Right cardiac atrium (tissue), 5 donors: Measurements from ENCODE around the gene FIBCD1. TPM values are rescaled to one million over a fixed set of nuclear protein-coding genes. Genes with fewer than 3 reads are reported as not detected.

Experiments used
- ATAC-seq, 2 donors: fragments of 200-7000 bp; cut with Tn5 transposase; one replicate each; pipeline versions ENCODE4 v1.8.0 to v1.9.1; 2020; ENCODE audit warnings: moderate library complexity in 2 of 2, mild to moderate bottlenecking in 1 of 2
- DNase-seq, 3 donors: peaks; one replicate each; pipeline ENCODE4 v3.0.0-alpha.2; 2020
- H3K27ac ChIP-seq: one replicate; pipeline ENCODE4 v1.5.1; 2013; ENCODE audit warnings: mild to moderate bottlenecking, low read length, control low read depth, moderate library complexity
- H3K27me3 ChIP-seq: one replicate; pipeline ENCODE4 v1.6.1; 2013; ENCODE audit not compliant: control insufficient read depth, insufficient read depth
- H3K4me1 ChIP-seq: one replicate; pipeline ENCODE4 v1.6.1; 2013; ENCODE audit warnings: low read length; ENCODE audit not compliant: control insufficient read depth, insufficient read depth
- H3K4me3 ChIP-seq: one replicate; pipeline ENCODE4 v1.5.1; 2013; ENCODE audit warnings: low read length, control low read depth
- H3K9me3 ChIP-seq: one replicate; pipeline ENCODE4 v1.6.1; 2013; ENCODE audit warnings: low read length; ENCODE audit not compliant: control insufficient read depth
- WGBS: extraction: QIAGEN DNeasy Blood & Tissue Kit; methylation state at CpG from one replicate; pipeline ENCODE4 v1.1.7; 2013; 5-methylcytosine and 5-hydroxymethylcytosine counted together
- intact Hi-C, 4 donors: fragments of 100-400 bp; cut with DNase I; formaldehyde crosslinking; loops; one replicate each; pipeline versions ENCODE4 v1.11.0 to v1.14.0; 2022 to 2023
- polyA plus RNA-seq: library from polyadenylated mRNA; stranded (reverse); fragments of 200-250 nt; gene quantifications from one replicate; pipeline ENCODE4 v1.2.3, GENCODE V29; 2013
- total RNA-seq, 4 donors: library from RNA; stranded (reverse); fragmentation: NEBNext Ultra II Directional; extraction: Animal tissue kit (Norgen Biotek cat#: 25700); gene quantifications; one replicate each; pipeline ENCODE4 v1.2.1, GENCODE V29; 2021
- donor health status: healthy with polysubstance abuse.
- donor health status: DM: no; HTN: yes; CAD: no.
- donor health status: DM: no; HTN: no; CAD: no.
- donor health status: DM: no; HTN: yes; CAD: no; lungs with severe emphysema.
- donor health status: DM: yes; HTN: yes; CAD: no.

FIBCD1 gene
- total and polyA plus RNA-seq, 5 donors: 0.20 to 2.2 (median 0.46) TPM

DNA sequence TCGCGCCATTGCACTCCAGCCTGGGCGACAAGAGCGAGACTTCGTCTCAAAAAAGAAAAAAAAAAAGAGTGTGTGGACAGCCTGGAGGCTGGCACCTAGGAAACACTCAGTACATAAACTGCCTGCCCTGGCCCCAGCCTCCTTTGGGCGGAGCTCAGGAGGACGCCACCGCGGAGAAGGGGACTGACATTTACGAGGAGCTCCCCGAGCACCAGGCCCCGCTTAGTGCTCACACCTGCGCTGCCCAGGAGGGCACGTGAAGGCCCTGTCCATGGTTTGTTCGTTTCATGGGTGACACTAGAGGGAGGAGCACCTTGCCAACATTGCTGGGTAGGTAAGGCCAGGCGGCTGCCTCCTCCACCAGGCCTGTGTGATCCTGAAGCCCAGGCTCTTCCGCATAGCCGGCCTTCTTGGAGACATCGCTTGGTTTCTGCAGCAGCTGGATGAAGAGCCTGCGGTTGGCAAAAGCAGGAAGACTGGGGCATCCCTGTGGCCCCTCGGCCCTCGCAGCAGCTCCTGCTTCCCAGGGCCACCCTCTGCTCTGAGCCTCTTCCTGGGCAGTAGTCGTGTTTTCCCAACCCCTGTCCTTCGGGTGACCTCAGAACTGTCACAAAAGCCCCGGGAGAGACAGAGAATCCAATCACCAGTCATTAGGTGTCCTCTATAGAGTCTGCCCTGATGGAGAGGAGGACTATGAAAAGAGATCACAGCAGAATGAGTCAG, 43.8 kb upstream of the FIBCD1 start:
- H3K27ac ChIP-seq: no peak overlapping the region
- H3K27me3 ChIP-seq: no peaks in the 10 kb centered on the region
- no peaks in the 10 kb centered on the region for H3K4me1 ChIP-seq
- ATAC-seq (peak; percentile 15 to 21), DNase-seq (no peak)
- 82% methylated on average over 25 of the region's 25 CpGs for WGBS
- no peaks in the 10 kb centered on the region for H3K9me3 ChIP-seq
- no peak overlapping the region for H3K4me3 ChIP-seq
- intact Hi-C loops: no loop called here

DNA sequence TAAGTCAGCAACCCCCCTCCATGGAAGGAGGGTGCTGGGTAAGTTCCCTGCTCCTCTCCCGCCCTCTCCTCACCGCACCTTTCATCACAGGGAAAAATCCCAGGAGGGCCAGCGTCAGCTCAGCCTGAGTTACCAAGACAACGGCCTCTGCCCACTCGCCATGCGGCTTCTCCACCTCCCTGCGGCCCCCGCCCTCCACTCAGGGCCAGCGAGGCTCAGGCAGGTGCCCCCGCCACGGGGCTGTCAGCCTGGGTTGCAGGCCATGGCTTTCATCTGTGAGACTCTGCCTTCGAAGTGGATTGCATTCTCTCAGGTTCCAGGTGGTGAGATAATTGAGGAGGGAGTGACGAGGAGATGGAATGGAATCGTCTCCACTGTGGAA, 42.7 kb upstream of the FIBCD1 start:
- 58% methylated on average over 14 of the region's 14 CpGs for WGBS
- H3K4me3 ChIP-seq: no peak overlapping the region
- no peak overlapping the region for H3K27ac ChIP-seq
- H3K9me3 ChIP-seq: no peaks in the 10 kb centered on the region
- no peaks in the 10 kb centered on the region for H3K27me3 ChIP-seq
- no peaks in the 10 kb centered on the region for H3K4me1 ChIP-seq
- no peak for ATAC-seq
- no peak for DNase-seq
- intact Hi-C loops: no loop called here

GRCh38 chr9:130981002-130981755, 42.1 kb upstream of the FIBCD1 start:
- Histone ChIP-seq H3K27ac (no peak overlapping the region), H3K4me1 (no peaks in the 10 kb centered on the region), H3K9me3 (no peaks in the 10 kb centered on the region), H3K27me3 (no peaks in the 10 kb centered on the region), H3K4me3 (no peak overlapping the region)
- WGBS: 69% methylated on average over 10 of the region's 10 CpGs
- ATAC-seq (no peak), DNase-seq (no peak)
- intact Hi-C loops: no loop called here

DNA sequence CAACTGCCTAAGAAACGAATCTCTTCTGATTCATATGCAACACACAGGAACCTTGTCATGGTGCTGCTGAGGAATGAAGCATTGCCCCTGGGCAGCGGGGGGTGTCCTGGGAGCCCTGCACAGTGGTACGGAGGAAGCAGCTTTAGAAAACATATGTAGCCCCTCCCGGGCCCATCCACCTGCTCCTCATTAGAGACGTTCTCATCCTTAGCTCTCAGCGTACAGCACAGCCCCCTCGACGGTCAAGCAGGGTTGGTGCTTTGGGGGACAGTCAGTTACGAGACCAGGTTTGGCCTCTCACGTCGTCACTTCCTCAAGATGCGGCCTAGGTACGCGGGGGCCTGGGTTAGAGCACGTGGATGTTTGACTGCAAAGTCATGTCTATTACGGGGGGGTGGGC, 41.5 kb upstream of the FIBCD1 start:
- WGBS: 74% methylated on average over 16 of the region's 16 CpGs
- no peak overlapping the region for H3K27ac ChIP-seq
- no peaks in the 10 kb centered on the region for H3K4me1 ChIP-seq
- H3K9me3 ChIP-seq: no peaks in the 10 kb centered on the region
- ATAC-seq (no peak), DNase-seq (no peak)
- H3K27me3 ChIP-seq: no peaks in the 10 kb centered on the region
- H3K4me3 ChIP-seq: no peak overlapping the region
- intact Hi-C loops: no loop called here

DNA sequence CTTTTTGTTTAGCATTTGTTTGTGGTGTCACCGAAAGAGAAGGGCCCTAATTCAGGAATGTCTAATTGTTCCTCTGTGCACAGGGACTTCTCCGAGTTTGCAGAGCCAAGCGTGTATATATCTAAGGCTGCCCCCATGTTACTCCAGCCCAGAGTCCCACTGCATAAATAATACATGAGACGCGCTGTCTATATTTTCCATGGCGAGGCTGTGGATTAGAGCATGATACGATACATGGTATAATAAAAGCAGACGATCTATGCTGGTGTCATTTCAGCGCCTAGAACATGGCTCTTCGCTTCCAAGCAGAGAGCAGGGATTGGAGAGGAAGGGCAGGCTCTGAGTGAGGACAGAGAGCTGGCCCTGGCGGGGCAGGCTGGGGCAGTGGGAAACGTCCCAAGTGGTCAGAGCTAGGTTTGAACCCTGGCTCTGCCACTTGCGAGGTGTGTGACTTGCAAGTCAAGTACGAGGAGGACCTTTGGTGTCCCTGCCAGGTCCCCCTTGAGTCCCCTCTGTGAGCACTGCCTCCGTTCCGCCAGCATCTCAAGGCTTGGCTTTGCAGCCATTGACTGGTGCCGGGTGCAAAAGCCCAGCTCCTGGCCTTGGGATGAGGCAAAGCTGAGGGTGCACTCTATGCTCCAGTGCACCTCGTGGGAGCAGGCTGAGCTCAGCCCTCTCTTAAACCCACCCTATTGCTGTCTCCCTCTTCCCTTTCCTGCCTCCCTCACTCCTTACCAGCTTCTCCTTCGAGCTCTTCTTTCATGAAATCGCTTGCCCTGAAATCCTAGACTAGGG, 40.7 kb upstream of the FIBCD1 start:
- Histone ChIP-seq H3K27me3 (no peaks in the 10 kb centered on the region), H3K4me3 (no peak overlapping the region), H3K4me1 (no peaks in the 10 kb centered on the region), H3K9me3 (no peaks in the 10 kb centered on the region), H3K27ac (no peak overlapping the region)
- ATAC-seq: no peak
- 85% methylated on average over 20 of the region's 20 CpGs for WGBS
- no peak for DNase-seq
- intact Hi-C loops: no loop called here

DNA sequence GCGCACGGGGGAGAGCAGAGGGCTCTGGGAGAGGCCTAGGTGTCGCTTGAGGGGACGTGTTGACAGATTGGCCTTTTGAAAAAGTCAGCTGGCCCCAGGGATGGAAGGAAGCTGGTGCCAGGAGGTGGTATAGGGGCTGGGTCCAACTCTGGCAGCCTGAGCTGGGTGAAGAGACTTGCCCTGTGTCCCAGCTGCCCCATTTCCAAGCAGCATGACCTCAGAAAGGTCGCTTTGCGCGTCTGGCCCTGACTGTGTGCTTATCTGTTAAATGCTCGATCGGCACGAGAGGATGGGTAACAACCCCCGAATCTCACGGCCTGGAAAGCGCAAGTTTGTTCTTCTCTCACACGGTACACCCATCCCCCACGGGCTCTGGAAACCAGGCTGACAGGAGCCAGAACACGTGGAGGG, 38.8 kb upstream of the FIBCD1 start:
- Histone ChIP-seq H3K4me1 (no peaks in the 10 kb centered on the region), H3K27me3 (no peaks in the 10 kb centered on the region), H3K27ac (peak overlapping the region; percentile 46), H3K4me3 (no peak overlapping the region), H3K9me3 (no peaks in the 10 kb centered on the region)
- ATAC-seq (peak; percentile 73 to 84), DNase-seq (peak in 2 of 3 donors; percentile 56 to 63)
- WGBS: 37% methylated on average over 16 of the region's 16 CpGs
- intact Hi-C loops: no loop called here

DNA sequence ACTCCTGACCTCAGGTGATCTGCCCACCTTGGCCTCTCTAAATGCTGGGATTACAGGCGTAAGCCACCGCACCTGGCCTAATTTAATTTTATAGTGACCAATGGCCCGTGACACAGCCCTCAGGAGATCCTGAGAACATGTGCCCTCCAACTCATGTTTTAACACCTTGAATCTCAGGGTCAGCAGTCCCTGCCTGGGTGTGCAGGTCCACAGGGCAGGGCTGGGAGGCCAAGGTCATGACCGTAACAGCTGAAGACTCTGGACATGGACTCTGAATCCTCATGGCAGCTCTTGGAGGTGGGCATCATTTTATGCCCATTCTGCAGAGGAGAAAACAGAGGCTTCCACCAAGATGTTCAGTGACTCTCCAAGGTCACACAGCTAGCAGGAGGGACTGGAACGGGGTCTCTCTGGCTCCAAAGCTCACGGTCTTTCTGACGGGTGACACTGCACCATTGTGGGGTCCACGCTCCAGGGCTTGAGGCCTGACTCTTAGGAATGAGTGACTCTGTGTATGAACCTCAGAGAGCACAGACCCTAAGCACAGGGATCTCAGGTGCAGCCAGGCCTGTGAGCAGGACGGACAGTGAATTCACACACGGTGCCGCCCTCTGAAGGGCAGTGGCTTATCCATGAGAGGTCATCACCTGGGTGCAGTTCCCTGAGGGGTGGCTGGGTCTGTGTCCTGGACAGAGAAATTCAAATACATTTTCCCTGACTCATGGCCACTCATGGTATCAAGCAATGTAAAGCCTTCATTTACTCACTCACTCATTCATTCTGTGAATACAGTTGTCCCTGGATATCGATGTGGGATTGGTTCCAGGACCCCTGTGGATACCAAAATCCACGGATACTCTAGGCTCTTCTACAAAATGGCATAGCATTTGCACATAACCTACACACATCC, 37.1 kb upstream of the FIBCD1 start:
- DNase-seq (no peak), ATAC-seq (no peak)
- Histone ChIP-seq H3K27me3 (no peaks in the 10 kb centered on the region), H3K9me3 (no peaks in the 10 kb centered on the region), H3K4me1 (no peaks in the 10 kb centered on the region), H3K27ac (no peak overlapping the region), H3K4me3 (no peak overlapping the region)
- WGBS: 83% methylated on average over 13 of the region's 13 CpGs
- intact Hi-C loops: no loop called here

GRCh38 chr9:130975156-130975555, 36.1 kb upstream of the FIBCD1 start:
- H3K9me3 ChIP-seq: no peaks in the 10 kb centered on the region
- DNase-seq (no peak), ATAC-seq (no peak)
- H3K4me1 ChIP-seq: no peaks in the 10 kb centered on the region
- no peaks in the 10 kb centered on the region for H3K27me3 ChIP-seq
- intact Hi-C loops: no loop called here
- WGBS: 93% methylated on average over 5 of the region's 5 CpGs
- no peak overlapping the region for H3K4me3 ChIP-seq
- no peak overlapping the region for H3K27ac ChIP-seq

DNA sequence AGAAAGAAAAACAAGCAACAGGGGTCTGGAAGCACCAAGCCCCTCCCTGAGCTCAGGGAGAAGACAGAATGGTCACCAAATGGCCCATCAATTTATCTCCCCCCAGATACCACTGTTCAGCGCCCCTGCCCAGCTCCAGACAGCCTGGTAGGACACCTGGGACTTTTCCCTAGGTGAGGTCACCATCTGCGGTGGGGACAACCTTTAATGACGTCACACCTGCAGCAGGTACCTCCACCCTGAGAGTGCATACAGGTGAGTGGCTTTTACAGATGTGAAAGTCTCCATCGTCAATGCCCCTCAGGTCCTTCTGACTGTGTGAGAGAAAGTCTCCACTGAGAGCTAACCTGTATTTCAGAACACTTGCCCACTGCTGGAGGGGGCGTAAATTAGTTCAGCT, 35.6 kb upstream of the FIBCD1 start:
- Histone ChIP-seq H3K4me3 (no peak overlapping the region), H3K9me3 (no peaks in the 10 kb centered on the region), H3K27me3 (no peaks in the 10 kb centered on the region), H3K27ac (no peak overlapping the region), H3K4me1 (no peaks in the 10 kb centered on the region)
- intact Hi-C loops: no loop called here
- DNase-seq (no peak), ATAC-seq (no peak)
- WGBS: 91% methylated on average over 5 of the region's 5 CpGs

- no peaks in the 10 kb centered on the region for H3K27me3 ChIP-seq
- 64% methylated on average over 21 of the region's 21 CpGs for WGBS
- no peak overlapping the region for H3K4me3 ChIP-seq
- ATAC-seq (no peak), DNase-seq (no peak)
- intact Hi-C loops: no loop called here
- H3K9me3 ChIP-seq: no peaks in the 10 kb centered on the region
- H3K4me1 ChIP-seq: no peaks in the 10 kb centered on the region
- H3K27ac ChIP-seq: no peak overlapping the region
These were observed 34.7 kb upstream of the FIBCD1 start for GRCh38 chr9:130973686-130974281.
